Measurements from ENCODE around the gene CTNNBL1. TPM values are rescaled to one million over a fixed set of nuclear protein-coding genes. Genes with fewer than 3 reads are reported as not detected.

Gene CTNNBL1
- total RNA-seq, 1 experiment from 2014 or later: 49.9 TPM

GRCh38 chr20:37777988-37778659 is 84.3 kb downstream of the CTNNBL1 start:
- no peak overlapping the region for H3K4me3 ChIP-seq (ENCODE audit: low read length)
- H2AFZ ChIP-seq (ENCODE audit: low read length): no peak overlapping the region
- H3K4me1 ChIP-seq (ENCODE audit: insufficient read depth, low read length): no peaks in the 10 kb centered on the region
- no peak overlapping the region for H3K4me2 ChIP-seq (ENCODE audit: low read length)
- ChIA-PET POLR2A (ENCODE audit: unreplicated experiment) (interaction anchor here (0.6 kb wide), 1 partner anchor 232 kb away, joined by 4 read pairs; no protein-coding TSS in a partner anchor), CTCF (no interaction called here)
- peaks cover 20% of the 10 kb centered on the region for H3K36me3 ChIP-seq (ENCODE audit: low read depth, low read length)
- intact Hi-C loops (cut with micrococcal nuclease): no loop called here
- H3K27ac ChIP-seq (ENCODE audit: low read length): no peak overlapping the region
- H3K79me2 ChIP-seq (ENCODE audit: low read length): no peaks in the 10 kb centered on the region
- BruUV-seq (replicated peaks): no TSS peak
- H3K27me3 ChIP-seq (ENCODE audit: low read length): no peaks in the 10 kb centered on the region
- no peaks in the 10 kb centered on the region for H4K20me1 ChIP-seq (ENCODE audit: low read length)
- no peaks in the 10 kb centered on the region for H3F3A ChIP-seq (ENCODE audit: low read length, unreplicated experiment)
- TF ChIP-seq EZH2 (IDR thresholded peaks at IDR 0.05; ENCODE audit: low read length, unreplicated experiment) (no peak), EZH2phosphoT487 (IDR thresholded peaks at IDR 0.05; ENCODE audit: borderline replicate concordance, low read length) (no peak), CTCF (conservative IDR thresholded peaks at IDR 0.05; ENCODE audit: low read depth, low read length) (no peak)
- no peak for ATAC-seq
- no peaks in the 10 kb centered on the region for H3K9me3 ChIP-seq (ENCODE audit: low read length)
- no peaks in the 10 kb centered on the region for H3K9me2 ChIP-seq (replicated peaks; ENCODE audit: low read length)
- no peak overlapping the region for H3K9ac ChIP-seq (ENCODE audit: low read length)
- DNase-seq: no peak

GRCh38 chr20:37781626-37782025 is 87.8 kb downstream of the CTNNBL1 start:
- H3K36me3 ChIP-seq (ENCODE audit: low read depth, low read length): peaks cover 13% of the 10 kb centered on the region
- no peaks in the 10 kb centered on the region for H3K4me1 ChIP-seq (ENCODE audit: insufficient read depth, low read length)
- POLR2A ChIA-PET (ENCODE audit: unreplicated experiment): no interaction called here
- no peaks in the 10 kb centered on the region for H3K9me3 ChIP-seq (ENCODE audit: low read length)
- CTCF ChIA-PET: no interaction called here
- H3K27me3 ChIP-seq (ENCODE audit: low read length): no peaks in the 10 kb centered on the region
- H3K4me3 ChIP-seq (ENCODE audit: low read length): no peak overlapping the region
- H3F3A ChIP-seq (ENCODE audit: low read length, unreplicated experiment): no peaks in the 10 kb centered on the region
- H3K9me2 ChIP-seq (replicated peaks; ENCODE audit: low read length): no peaks in the 10 kb centered on the region
- intact Hi-C loops (cut with micrococcal nuclease): no loop called here
- no peaks in the 10 kb centered on the region for H3K79me2 ChIP-seq (ENCODE audit: low read length)
- H3K27ac ChIP-seq (ENCODE audit: low read length): no peak overlapping the region
- no peak overlapping the region for H2AFZ ChIP-seq (ENCODE audit: low read length)
- no peaks in the 10 kb centered on the region for H4K20me1 ChIP-seq (ENCODE audit: low read length)
- DNase-seq (peak; percentile 42), ATAC-seq (no peak)
- no peak overlapping the region for H3K9ac ChIP-seq (ENCODE audit: low read length)
- no TSS peak for BruUV-seq (replicated peaks)
- H3K4me2 ChIP-seq (ENCODE audit: low read length): no peak overlapping the region
- TF ChIP-seq CTCF (conservative IDR thresholded peaks at IDR 0.05; ENCODE audit: low read depth, low read length): peak; percentile 46
- no peak for TF ChIP-seq EZH2 (IDR thresholded peaks at IDR 0.05; ENCODE audit: low read length, unreplicated experiment)

- Histone ChIP-seq H4K20me1 (ENCODE audit: low read length) (no peaks in the 10 kb centered on the region), H3K79me2 (ENCODE audit: low read length) (no peaks in the 10 kb centered on the region), H3K4me2 (ENCODE audit: low read length) (no peak overlapping the region), H3K27ac (ENCODE audit: low read length) (no peak overlapping the region), H3F3A (ENCODE audit: low read length, unreplicated experiment) (no peaks in the 10 kb centered on the region), H3K4me3 (ENCODE audit: low read length) (no peak overlapping the region), H3K27me3 (ENCODE audit: low read length) (no peaks in the 10 kb centered on the region), H3K9me3 (ENCODE audit: low read length) (no peaks in the 10 kb centered on the region), H3K36me3 (ENCODE audit: low read depth, low read length) (peaks cover 13% of the 10 kb centered on the region), H2AFZ (ENCODE audit: low read length) (no peak overlapping the region), H3K9ac (ENCODE audit: low read length) (no peak overlapping the region), H3K9me2 (replicated peaks; ENCODE audit: low read length) (no peaks in the 10 kb centered on the region), H3K4me1 (ENCODE audit: insufficient read depth, low read length) (no peaks in the 10 kb centered on the region)
- CTCF ChIA-PET: no interaction called here
- BruUV-seq (replicated peaks): no TSS peak
- intact Hi-C loops (cut with micrococcal nuclease): no loop called here
- no peak for TF ChIP-seq EZH2 (IDR thresholded peaks at IDR 0.05; ENCODE audit: low read length, unreplicated experiment)
- TF ChIP-seq EZH2phosphoT487 (IDR thresholded peaks at IDR 0.05; ENCODE audit: borderline replicate concordance, low read length): no peak
- no peak for TF ChIP-seq CTCF (conservative IDR thresholded peaks at IDR 0.05; ENCODE audit: low read depth, low read length)
- no peak for DNase-seq
- POLR2A ChIA-PET (ENCODE audit: unreplicated experiment): no interaction called here
- ATAC-seq: no peak
These were observed 92.2 kb downstream of the CTNNBL1 start for GRCh38 chr20:37786043-37786442.
